Measurements from ENCODE around the gene ELF3.

DNA sequence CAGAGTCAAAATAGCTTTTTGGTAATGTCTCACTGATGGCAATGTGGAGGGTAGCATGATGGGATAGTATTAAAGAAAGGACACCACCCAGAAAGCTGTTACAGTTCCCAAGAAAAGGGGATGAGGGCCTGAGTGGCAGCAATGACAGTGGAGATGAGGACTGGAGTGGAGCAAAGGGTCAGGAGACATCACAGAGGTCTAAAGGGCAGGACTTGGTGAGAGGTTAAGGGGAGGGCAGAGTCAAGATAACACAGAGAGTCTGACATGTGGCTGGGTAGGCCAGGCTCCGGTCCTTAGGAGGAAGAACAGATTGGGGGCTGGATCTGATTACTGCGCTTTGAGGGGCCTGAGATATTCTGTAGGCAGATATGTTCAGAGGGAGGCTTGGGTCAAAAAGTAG, 19.3 kb downstream of the ELF3 start:
- TF ChIP-seq, protein P1, sequence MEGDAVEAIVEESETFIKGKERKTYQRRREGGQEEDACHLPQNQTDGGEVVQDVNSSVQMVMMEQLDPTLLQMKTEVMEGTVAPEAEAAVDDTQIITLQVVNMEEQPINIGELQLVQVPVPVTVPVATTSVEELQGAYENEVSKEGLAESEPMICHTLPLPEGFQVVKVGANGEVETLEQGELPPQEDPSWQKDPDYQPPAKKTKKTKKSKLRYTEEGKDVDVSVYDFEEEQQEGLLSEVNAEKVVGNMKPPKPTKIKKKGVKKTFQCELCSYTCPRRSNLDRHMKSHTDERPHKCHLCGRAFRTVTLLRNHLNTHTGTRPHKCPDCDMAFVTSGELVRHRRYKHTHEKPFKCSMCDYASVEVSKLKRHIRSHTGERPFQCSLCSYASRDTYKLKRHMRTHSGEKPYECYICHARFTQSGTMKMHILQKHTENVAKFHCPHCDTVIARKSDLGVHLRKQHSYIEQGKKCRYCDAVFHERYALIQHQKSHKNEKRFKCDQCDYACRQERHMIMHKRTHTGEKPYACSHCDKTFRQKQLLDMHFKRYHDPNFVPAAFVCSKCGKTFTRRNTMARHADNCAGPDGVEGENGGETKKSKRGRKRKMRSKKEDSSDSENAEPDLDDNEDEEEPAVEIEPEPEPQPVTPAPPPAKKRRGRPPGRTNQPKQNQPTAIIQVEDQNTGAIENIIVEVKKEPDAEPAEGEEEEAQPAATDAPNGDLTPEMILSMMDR (IDR thresholded peaks at IDR 0.05), result no peak
- TF ChIP-seq POLR2A (IDR thresholded peaks at IDR 0.05), result no peak

Measured in Peyer's patch (tissue), 4 donors.